ENCODE results near the gene AHCYL1.

AHCYL1 gene

DNA sequence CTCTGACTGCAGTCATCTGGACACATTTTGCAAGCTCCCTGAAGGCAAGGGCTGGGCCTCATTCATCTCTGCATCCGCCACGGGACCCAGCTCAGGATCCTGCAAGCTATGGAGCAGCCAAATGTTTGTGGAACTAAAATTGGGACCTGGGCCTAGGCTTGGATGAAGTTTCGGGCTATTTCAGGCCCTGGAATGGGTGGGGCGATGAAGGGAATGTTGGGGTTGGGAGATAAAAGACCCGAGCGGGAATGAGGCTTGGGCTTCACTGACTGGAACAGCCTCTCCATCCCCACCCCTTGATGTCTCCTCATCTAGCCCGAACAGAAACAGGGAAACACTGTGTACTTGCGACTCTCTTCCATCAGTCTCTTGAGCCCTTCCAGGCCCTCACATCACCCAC is 7.3 kb upstream of the AHCYL1 start:
- no peak for DNase-seq

DNA sequence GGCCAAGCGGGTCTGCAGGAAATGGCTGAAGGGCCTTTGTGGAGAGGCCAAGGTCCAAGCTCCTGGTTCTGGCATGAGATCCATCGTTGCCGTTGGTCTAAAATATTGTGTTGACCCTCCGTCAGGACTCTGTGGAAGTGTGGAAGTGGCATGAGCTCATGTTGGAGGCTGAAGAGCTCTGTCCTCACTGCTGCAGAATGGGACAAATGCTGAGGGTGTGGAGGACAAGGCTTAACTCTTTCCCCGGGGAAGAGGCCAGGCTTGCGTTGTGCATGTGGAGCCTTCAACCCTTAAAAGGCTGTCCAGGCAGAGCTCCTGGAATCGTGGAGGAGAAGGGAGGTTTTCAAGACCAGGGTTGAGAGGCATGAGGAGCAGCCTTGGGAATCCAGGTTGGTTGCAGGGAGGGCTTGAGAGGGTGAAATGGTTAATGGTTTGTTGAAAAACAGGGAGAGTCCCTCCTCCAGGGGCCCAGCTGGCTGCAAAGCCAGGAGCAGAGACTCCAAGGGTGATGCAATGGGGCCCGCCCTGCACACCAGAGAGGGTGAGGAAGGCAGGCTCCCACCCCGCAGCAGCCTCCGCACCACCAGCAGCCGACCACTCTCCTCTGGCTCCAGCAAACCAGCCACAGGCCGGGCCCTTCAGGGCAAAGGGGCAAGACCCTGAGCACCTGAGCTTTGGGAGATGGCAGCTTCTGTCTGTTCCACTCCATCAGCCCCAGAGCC is 6.7 kb upstream of the AHCYL1 start:
- no peak for DNase-seq

DNA sequence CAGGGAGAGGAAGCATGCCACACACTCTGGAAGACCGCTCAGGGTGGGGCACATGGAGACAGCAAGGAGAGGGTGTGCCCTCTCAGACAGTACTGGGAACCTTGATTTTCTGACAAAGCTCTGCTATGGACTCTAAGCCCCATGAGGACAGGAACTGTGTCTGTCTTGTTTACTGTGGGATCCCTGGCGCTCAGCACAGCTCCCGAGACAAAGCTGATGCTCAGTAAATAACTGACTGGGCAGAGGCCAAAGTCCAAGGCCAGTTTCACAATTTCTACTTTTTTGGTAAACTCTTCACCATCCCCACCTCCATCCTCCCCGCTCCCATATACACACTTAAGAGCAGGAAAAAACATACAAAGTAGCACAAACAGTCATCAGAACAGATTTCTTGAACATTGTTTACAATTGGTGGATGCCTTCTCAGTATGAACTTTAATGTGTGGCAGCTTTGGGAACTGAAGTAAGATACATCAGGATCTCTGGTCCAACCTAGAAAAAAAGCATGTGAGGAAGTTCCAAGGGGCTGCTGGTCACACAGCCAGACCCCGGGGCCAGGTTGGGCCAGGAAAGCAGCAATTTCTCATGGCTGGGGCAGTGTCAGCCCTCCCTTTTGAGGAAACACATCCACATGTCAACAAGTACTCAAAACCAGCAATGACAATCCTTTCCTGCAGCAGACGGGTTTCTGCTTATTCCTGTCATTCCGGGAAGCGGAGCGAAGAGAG is 5.6 kb upstream of the AHCYL1 start:
- DNase-seq: no peak

DNA sequence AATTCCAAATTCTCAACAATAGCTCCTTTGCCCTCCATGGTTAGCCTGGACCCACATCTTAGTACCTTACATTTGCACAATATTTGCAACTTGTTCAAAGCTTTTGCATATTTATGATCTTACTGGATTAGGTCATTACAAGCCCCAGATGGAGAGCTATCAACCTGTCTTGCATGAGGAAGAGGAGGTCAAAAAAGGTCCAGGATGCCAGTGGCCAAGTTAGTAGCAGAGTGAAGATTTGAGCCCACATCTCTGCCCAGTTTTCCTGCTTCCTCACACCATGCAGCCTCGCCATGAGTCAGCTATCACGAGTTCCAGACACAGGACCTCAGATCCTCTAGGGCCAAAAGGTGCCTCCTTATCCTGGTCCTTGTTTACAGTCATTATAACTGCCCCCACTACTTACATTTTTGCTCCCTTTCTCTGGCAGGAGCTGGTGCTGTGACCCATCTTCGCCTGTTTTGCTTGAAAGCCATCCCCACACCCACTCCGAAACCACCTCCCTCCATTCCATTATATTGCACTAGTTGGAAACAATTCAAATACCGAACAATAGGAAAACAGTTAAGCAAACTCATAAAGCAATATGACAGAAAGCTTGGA is 5.0 kb upstream of the AHCYL1 start:
- DNase-seq: no peak

DNA sequence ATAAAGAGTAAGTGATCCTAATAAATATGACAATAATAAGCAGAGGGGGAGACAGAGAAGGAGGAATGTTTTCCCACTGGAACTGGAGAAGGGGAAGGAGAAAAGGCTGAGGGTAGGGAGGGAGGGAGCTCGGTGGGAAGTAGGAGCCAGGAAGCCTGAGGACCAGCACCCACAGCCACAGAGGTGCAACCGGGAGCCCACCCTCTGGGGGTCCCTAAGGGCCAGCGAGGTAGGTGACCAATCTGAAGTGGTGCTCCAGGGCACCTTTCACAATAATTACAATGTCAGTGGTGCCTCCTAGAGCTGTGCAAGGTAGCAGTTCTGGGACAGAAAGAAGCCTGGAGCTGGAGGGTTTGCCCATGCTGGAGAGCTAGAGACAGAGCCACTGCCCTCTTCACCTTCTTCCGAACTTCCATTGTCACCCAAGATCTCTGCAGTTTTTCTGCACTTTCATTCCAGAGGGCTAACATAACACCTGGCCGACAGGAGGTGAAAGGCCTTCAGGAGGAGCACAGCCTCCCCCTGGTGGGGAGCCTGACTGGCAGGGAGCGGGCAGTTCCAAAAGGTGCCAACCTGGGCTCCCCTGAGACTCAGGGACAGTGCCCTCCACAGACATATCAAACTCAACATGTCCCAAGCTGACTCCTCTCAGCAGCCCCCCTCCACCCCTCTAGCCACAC is 4.1 kb upstream of the AHCYL1 start:
- peak; percentile 21 for DNase-seq

DNA sequence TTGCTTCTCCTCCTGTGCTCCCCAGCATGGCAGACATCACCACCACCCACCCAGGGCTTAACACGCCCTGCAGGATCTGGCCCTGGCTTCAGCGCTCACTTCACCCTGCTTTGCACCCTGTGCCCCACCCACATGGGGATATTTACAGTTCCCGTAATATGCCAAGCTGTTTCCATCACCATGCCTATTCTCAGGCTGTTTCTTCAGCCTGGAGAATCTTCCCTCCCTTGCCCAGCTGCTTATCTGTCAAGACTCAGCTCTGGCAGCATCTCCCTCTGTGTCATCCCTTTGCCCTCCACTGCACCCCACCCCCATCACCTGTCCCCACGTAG is 3.6 kb upstream of the AHCYL1 start:
- DNase-seq: no peak

DNA sequence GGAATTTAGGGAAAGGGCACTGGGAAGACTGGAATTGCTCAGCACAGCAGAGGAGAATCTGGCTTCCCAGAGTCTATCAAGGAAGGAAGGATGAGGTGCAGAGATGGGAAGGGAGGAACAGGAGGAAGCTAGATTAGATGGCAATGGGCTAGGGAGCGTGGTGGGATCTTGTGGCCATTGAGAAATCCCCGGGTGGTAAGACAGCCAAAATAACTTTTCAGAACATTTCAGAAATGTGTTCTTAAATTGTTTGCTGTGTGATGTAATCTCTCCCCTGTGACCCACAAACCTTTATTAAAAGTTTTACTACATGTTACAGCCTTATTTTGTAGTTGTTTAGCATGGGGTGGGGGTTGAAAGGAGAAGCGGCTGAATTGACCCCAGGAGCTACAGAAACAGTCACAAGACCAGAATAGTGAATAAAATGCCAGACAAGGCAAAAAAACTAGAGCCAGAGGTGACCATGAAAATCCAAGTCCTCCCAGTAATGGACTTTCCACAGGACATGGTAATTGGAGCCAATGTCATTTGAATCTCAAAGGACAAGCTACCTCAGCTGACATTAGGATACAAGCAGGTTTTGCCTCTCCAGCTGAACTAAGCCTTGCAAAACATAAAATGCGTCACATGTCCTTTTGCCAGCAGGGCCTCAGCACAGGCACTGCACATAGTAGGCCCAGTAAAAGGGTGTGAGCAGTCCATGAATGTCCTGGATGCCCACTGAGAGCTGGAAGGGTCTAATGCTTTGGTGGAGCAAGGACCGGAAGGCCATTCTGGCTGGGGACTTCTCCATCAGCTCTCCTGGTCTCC is 980 bp upstream of the AHCYL1 start:
- DNase-seq: no peak

DNA sequence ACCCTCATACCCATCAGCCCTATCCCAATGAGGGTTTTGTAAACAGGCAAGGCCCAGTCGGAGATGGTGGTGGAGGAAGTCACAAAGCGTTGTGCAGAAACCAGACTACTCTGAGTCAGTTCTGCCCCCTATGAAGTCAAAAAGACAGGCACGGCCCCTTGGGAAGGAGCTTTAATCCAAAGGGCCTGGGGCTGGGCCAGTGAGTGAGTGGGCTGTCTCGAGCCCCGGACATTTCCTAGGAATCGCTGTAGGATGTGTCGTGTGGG is 442 bp upstream of the AHCYL1 start:
- no peak for DNase-seq

DNA sequence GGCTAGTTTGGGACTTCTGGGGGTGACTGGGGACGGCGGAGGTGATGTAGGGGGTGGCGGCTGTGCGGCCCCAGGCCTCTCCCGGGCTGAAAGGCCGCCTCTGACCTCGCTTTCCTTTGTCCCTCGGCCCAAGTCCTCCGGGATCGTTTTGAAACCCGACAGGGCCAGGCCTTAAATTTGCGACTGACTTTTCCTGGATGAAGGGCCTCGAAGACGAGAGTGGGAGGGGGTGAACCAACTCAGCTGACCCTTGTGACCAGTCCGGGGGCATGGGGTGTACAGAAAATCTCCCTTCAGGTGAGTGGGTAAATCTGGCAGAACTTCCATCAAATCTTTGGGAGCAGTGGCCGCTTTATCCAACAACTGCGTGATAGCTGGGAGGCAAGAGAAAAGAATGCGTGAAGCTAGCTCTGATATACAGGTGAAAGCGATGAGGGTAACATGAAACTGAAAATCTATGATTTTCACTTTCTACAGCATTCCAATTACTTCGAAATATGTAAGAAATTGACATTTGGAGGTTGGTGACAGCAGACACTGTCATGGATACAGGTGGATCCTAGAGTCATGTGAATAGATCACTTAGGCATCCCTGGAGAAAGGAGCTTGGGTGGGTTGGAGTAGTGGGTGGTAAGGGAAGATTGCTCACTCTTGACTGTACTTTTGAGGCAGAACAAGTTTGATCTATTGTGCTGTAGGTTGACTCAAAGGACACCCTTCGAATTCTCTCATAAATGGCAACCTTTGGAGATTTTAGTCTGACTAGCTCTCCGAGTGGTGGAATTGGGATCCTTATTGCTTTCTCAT is 885 bp downstream of the AHCYL1 start:
- no peak for DNase-seq

DNA sequence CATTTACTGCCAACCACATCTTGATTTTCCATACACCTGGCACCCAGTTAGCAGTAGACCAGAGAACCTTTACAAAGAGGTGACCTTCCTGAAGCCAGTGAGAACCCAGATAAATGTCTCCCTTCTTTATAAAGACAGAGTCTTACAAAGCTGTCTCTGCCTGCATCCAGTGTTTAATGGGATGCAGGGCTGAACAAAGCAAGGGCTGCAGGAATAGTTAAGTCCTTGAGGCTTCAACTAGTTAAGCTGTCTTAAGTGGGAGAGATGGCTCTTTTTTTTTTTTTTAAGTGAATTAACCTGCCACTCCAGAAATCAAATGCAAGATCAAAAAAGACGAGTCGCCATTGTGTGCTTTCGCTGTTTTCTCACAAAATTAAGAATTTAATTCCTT is 1.5 kb downstream of the AHCYL1 start:
- no peak for DNase-seq

DNA sequence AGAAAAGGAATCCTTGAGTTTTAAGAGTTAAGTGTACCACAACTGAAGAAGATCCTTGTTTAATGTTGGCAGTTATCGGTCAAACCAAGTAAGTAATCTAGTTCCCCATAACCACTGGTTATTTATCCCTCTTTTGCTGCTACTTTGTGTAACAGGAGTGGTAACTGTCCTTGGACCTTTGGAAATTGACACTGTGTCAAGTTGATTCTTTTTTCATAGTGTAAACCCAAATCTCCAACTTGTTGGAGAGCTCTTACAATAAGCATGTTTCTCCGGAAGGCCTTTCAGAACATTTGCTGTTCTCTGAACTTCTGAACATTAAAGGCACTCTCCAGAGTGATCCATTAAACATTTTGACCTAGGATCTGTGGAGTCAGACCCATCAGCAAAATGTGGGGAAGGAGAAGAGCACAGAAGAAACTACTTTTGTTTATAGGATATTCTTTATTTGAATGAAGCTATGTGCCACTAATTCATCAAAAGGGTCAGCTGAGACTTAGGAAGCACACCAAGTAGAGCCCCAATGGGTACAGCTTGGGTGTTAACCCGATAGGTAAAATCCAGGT is 3.9 kb downstream of the AHCYL1 start:
- DNase-seq: no peak

DNA sequence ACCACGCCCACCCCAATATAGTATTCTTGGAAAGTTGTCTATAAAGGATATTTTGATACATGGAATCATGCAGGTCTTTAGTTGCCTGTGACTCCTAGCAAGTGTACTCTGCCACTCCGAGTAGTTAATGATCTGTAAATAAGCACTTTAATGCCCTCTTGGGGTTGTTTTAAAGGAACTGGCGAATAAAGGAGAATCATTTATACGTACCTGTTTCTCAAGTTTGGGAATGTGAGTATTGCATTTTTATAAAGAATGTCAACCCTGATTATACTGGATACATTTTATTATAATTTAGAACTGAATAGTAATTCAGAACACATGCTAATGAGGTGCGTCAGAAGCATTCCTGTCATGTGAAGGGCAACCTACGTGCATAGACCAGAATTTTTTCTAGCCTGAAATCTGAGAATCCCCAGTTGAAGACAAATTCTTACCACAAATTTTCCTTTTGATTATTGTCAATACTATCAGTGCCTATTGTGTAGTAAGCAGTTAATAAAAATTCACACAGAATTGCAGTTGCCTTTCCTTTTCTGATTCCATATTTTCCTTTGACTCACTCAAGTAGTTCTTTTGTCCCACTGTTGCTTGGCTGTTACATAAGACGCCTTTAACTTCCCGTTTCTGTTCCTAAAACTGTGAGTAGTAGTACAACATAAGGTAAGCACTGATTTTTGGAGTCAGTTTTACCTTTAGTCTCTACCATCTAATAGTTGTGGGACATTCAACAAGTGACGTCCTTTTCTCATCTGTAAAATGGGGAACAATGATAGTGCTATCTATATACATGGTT is 5.1 kb downstream of the AHCYL1 start:
- no peak for DNase-seq

DNA sequence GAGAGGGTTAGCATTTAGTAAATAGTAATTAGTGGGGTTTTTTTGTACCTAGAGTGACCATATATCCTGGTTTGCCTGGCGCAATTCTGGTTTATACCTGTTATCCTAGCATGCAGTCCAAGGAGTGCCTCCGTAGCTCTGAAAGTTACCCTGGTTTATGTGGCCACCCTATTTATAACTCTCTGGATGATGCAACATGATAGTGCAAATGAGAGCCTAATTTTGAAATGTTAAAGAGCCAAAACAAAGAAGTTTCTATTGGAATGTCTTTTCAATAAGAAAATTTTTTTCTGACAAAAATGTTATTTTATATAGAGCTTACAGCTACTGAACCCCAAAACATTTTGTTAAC is 5.7 kb downstream of the AHCYL1 start:
- DNase-seq: no peak

DNA sequence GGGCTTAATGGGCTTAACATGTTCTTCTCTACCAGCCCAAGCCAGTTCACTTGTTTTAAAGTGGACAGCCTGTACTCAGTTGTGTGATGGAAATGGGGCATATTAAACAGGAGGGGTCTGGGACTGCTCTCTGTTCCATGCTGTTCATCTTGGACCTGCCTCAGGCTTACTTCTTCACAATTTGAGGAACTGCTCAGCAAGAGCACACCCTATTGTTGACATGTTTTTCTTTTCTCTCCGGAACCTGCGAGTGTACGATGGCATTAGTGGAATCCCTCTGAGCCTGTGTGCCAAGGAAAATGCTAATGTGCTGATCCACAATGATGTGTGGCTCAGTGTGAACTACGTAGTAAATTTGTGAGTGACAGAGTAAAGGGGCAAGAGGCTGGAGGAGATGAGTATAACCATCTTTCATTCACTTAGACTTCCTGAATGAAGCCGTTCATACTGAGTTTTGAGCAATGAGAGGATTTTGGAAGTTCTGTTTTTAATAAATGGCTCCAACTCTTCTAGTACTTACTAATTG is 6.9 kb downstream of the AHCYL1 start:
- no peak for DNase-seq

DNA sequence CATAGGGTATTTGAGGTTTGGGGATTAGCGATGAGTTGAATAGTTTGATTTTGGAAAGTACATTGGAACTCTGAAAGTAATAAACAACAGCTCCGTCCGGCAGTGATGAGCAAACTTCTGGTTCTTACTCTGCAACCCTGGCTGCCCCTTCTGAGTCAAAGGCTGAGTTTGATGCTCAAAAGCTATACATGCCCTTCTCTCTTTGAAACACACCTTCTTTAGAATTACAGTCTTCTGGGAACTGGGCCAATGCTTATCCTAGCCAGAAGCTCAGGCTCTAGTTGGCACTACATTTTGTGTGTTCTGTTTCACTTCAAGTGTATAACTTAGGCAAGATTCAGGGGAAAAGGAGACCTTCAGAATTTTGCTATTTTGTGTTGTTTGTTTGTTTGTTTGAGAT is 9.3 kb downstream of the AHCYL1 start:
- no peak for DNase-seq

DNA sequence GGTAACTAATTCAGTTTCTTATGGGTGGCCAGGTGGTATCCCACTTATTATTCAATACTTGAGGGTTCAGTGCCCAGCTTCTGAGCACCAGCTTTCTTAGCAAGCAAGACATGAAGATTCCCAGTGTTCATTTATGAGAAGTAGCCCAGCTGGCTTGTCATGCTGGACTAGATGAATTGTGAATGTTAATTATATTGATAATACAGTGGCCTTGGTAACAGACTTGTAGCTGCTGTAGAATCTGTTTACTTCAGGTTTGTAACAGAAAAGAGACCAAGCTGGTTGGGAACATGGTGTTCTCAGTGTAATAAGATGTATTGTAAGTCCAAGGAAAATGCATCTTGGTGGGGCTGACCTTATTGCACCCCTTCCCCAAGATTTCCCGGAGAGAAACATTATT is 10.1 kb downstream of the AHCYL1 start:
- no peak for DNase-seq

DNA sequence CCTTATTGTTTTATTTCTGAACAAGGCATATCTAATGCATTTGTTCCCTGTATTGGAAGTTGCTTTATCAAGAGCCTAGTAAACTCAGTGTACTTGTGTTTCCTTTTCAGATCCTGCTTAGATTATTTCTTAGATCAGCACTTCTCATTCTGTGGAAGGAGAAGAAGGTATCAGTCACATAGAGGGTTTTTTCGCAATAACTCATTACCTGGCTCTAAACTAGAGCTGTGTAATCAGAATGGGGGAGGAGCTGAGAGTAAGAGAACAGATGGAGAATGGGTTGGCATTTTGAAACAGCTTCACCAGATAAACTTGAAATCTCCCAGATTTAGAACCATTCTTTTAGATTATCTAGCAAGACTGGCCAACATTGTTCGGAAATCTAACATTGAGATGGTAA is 11.0 kb downstream of the AHCYL1 start:
- no peak for DNase-seq

DNA sequence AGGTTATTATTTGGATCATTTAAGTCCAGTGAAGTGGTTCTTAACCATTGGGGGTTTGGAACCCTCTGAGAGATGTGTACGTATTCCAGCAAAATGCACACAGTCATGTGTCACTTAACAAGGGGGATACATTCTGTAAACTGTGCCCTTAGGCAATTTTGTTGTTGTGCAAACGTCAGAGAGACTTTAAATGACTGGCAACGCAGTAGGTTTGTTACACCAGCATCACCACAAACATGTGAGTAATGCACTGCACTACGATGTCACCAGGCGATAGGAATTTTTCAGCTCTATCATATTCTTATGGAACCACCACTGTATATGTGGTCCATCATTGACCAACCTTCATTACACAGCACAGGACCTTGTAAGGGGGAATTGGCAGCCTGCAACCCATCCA is 11.9 kb downstream of the AHCYL1 start:
- DNase-seq: no peak

DNA sequence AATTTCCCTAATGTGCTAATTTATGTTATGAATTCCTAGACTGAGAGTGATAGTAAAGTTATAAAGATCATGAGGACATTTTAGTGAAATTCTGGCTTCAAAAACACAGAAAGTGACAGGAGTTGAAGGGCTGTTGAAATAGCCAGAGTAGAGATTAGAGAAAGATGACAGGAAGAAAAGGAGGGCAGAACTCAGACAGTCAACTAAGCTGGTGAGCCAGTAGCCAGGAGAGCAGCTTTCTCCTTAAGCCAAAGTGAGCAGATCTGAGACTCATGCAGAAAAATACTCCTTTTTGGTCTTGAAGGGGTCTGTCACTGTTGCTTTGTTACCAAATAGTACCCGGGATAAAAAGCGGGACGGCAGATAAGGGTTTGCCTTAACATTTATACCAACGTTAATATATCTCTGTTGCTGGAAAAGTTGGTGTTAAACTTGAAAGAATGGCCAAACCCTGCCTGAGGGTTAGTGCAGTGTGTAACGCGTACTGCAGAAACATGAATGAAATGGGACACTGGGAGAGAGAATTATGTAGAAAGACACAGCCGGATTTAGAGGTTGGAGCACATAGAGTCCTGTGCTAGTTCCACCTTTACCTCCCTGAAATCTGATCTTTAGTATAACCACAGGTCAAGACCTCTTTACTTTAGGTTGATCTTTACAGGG is 12.8 kb downstream of the AHCYL1 start:
- DNase-seq: no peak

DNA sequence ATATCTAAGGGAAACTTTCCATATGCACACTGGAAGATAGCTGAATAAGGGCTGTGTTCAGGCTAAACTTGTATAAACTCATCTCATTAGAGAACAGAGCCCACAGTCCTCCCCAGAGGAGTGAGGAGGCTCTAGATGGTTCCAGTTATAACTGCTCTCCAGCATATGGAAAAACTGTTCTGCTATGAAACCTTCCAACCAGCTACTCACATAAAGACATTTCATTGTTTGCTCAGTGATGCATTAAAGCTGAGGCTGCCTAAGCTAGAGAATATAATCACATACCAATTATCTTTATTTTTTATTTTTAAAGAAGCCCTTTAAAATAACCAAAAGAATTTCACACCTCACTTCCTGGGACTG is 13.3 kb downstream of the AHCYL1 start:
- no peak for DNase-seq

DNA sequence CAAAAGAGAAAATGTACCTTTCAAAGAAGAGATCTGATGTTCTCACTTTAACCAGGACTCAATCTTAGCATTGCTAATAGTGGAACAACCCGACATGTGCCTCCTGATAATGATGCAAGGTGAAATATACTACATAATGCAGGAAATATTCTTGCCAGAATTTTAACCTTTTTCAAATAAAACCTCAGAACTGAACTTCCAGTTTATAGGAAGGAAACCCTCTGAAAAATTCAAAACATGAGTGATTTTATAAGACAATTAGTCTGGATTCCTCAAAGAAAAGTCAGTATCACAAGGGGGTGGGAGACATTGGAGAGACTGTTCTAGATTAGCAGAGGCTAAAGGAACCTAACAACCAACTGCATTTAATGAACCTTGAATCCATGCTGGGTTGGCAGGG is 18.1 kb downstream of the AHCYL1 start:
- DNase-seq: no peak

Data from NCI-H510A treated with DMSO at 0.1 percent for 48 hours (cell line).